ENCODE results near the gene NUP93.

GRCh38 chr16:56780646-56781045 lies 50.7 kb downstream of the NUP93 start:
- TF ChIP-seq PKNOX1 (IDR thresholded peaks at IDR 0.05) (no peak), FOXK2 (IDR thresholded peaks at IDR 0.05) (no peak), SP1 (IDR thresholded peaks at IDR 0.05) (no peak), FOXM1 (IDR thresholded peaks at IDR 0.05; ENCODE audit: borderline replicate concordance) (no peak), TARDBP (IDR thresholded peaks at IDR 0.05) (no peak)

Data from HEK293T (cell line).